Measurements from ENCODE around the gene NCKAP5. TPM values are rescaled to one million over a fixed set of nuclear protein-coding genes. Genes with fewer than 3 reads are reported as not detected.

The NCKAP5 gene
- total RNA-seq, 1 donor from 2014 or later, result 27.9 TPM

GRCh38 chr2:132910432-132910831, 657.8 kb downstream of the NCKAP5 start:
- Mint-ChIP-seq H3K27ac (ENCODE audit: unreplicated experiment) (no peak overlapping the region), H3K4me1 (no peaks in the 10 kb centered on the region), H3K36me3 (ENCODE audit: low read depth) (peaks cover 7% of the 10 kb centered on the region), H3K4me3 (no peak overlapping the region), H3K27me3 (ENCODE audit: low read depth) (no peaks in the 10 kb centered on the region), H3K9me3 (peaks cover 3% of the 10 kb centered on the region)
- DNase-seq (ENCODE audit: low read depth, low spot score), result no peak
- TF ChIP-seq, protein P1, sequence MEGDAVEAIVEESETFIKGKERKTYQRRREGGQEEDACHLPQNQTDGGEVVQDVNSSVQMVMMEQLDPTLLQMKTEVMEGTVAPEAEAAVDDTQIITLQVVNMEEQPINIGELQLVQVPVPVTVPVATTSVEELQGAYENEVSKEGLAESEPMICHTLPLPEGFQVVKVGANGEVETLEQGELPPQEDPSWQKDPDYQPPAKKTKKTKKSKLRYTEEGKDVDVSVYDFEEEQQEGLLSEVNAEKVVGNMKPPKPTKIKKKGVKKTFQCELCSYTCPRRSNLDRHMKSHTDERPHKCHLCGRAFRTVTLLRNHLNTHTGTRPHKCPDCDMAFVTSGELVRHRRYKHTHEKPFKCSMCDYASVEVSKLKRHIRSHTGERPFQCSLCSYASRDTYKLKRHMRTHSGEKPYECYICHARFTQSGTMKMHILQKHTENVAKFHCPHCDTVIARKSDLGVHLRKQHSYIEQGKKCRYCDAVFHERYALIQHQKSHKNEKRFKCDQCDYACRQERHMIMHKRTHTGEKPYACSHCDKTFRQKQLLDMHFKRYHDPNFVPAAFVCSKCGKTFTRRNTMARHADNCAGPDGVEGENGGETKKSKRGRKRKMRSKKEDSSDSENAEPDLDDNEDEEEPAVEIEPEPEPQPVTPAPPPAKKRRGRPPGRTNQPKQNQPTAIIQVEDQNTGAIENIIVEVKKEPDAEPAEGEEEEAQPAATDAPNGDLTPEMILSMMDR (conservative IDR thresholded peaks at IDR 0.05), result no peak

DNA sequence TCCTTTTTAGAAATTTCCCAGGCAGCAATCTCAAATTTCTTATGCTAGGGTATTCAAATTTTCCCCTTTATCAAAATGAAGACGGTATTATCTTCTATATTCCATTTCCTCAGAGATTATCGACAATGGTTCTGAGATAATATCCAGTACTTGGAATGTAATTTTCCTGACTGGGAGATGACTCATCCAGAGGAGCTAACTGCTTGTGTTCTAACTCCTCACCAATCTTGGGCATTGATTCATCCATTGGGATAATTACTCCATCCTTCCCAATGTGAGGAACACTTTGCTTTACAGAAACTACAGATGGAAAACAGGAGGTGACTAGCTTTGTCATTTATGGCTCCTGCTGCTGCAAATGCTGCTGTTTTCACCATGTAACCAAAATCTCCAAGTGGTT, 658.8 kb downstream of the NCKAP5 start:
- Mint-ChIP-seq H3K36me3 (ENCODE audit: low read depth) (peaks cover 7% of the 10 kb centered on the region), H3K4me3 (no peak overlapping the region), H3K9me3 (peaks cover 3% of the 10 kb centered on the region), H3K27ac (ENCODE audit: unreplicated experiment) (no peak overlapping the region), H3K27me3 (ENCODE audit: low read depth) (no peaks in the 10 kb centered on the region), H3K4me1 (no peaks in the 10 kb centered on the region)
- TF ChIP-seq, protein P1 (conservative IDR thresholded peaks at IDR 0.05), result no peak
- no peak for DNase-seq (ENCODE audit: low read depth, low spot score)

GRCh38 chr2:132904142-132904842, 664.0 kb downstream of the NCKAP5 start:
- TF ChIP-seq, protein P1 (conservative IDR thresholded peaks at IDR 0.05), result no peak
- Mint-ChIP-seq H3K27ac (ENCODE audit: unreplicated experiment) (no peak overlapping the region), H3K4me3 (no peak overlapping the region), H3K27me3 (ENCODE audit: low read depth) (no peaks in the 10 kb centered on the region), H3K4me1 (peaks cover 8% of the 10 kb centered on the region), H3K9me3 (peaks cover under 1% of the 10 kb centered on the region), H3K36me3 (ENCODE audit: low read depth) (peaks cover 3% of the 10 kb centered on the region)
- DNase-seq (ENCODE audit: low read depth, low spot score), result no peak

- peak overlapping the region; percentile 29 for H3K27ac Mint-ChIP-seq (ENCODE audit: unreplicated experiment)
Measured at GRCh38 chr2:132902626-132903025, 665.6 kb downstream of the NCKAP5 start.

DNA sequence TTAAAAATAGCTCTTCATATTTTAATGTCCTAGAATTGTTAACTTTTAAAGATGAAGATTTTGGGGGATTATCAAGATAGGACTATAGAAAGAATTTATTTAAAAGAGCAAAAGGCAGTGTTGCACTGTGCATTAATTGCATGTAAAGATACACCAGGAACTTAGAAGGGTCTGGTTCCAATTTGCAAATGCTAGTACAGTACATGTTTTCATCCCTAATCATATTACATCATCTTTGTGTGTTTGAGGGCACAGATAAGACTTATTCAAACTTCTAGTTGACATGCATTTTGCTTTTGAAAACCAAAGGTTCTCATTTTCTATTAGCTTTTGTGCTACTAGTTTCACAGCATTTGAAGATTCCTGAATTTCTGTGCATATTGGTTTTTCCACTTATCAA, 666.6 kb downstream of the NCKAP5 start:
- TF ChIP-seq, protein P1 (conservative IDR thresholded peaks at IDR 0.05), result no peak
- DNase-seq (ENCODE audit: low read depth, low spot score), result no peak
- no peak overlapping the region for H3K27ac Mint-ChIP-seq (ENCODE audit: unreplicated experiment)
- peaks cover 9% of the 10 kb centered on the region for H3K36me3 Mint-ChIP-seq (ENCODE audit: low read depth)
- H3K9me3 Mint-ChIP-seq, result peaks cover 4% of the 10 kb centered on the region
- H3K27me3 Mint-ChIP-seq (ENCODE audit: low read depth), result no peaks in the 10 kb centered on the region
- peaks cover 11% of the 10 kb centered on the region for H3K4me1 Mint-ChIP-seq
- no peak overlapping the region for H3K4me3 Mint-ChIP-seq

More at GRCh38 chr2:132902626-132903025, 665.6 kb downstream of the NCKAP5 start:
- no peaks in the 10 kb centered on the region for H3K27me3 Mint-ChIP-seq (ENCODE audit: low read depth)
- DNase-seq (ENCODE audit: low read depth, low spot score), result no peak
- H3K36me3 Mint-ChIP-seq (ENCODE audit: low read depth), result peaks cover 9% of the 10 kb centered on the region
- H3K9me3 Mint-ChIP-seq, result peaks cover 4% of the 10 kb centered on the region
- peaks cover 11% of the 10 kb centered on the region for H3K4me1 Mint-ChIP-seq
- TF ChIP-seq, protein P1 (conservative IDR thresholded peaks at IDR 0.05), result no peak
- no peak overlapping the region for H3K4me3 Mint-ChIP-seq

All from neural crest cell (in vitro differentiated cells).